ENCODE data around the gene USP3. TPM values are rescaled to one million over a fixed set of nuclear protein-coding genes. Genes with fewer than 3 reads are reported as not detected.

USP3 gene
- total and polyA plus RNA-seq, 9 of the 15 experiments (the other 6 are each of a cell fraction or from before 2014, with no cell fraction given) = 17.3 to 54.3 (median 34.8) TPM

GRCh38 chr15:63502843-63503738 lies 1.3 kb upstream of the USP3 start (continued):
- TF ChIP-seq, protein P1, sequence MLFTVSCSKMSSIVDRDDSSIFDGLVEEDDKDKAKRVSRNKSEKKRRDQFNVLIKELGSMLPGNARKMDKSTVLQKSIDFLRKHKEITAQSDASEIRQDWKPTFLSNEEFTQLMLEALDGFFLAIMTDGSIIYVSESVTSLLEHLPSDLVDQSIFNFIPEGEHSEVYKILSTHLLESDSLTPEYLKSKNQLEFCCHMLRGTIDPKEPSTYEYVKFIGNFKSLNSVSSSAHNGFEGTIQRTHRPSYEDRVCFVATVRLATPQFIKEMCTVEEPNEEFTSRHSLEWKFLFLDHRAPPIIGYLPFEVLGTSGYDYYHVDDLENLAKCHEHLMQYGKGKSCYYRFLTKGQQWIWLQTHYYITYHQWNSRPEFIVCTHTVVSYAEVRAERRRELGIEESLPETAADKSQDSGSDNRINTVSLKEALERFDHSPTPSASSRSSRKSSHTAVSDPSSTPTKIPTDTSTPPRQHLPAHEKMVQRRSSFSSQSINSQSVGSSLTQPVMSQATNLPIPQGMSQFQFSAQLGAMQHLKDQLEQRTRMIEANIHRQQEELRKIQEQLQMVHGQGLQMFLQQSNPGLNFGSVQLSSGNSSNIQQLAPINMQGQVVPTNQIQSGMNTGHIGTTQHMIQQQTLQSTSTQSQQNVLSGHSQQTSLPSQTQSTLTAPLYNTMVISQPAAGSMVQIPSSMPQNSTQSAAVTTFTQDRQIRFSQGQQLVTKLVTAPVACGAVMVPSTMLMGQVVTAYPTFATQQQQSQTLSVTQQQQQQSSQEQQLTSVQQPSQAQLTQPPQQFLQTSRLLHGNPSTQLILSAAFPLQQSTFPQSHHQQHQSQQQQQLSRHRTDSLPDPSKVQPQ (CRISPR knock-in tag; IDR thresholded peaks at IDR 0.05; ENCODE audit: borderline replicate concordance) = no peak
- TF ChIP-seq RBM17 (IDR thresholded peaks at IDR 0.05; ENCODE audit: borderline replicate concordance, low read depth, low read length) = no peak
- TF ChIP-seq ZNF282 (CRISPR knock-in tag; IDR thresholded peaks at IDR 0.05) = no peak
- TF ChIP-seq ATF1 (CRISPR knock-in tag; IDR thresholded peaks at IDR 0.05) = no peak
- no peak for TF ChIP-seq ATF1 (tag; IDR thresholded peaks at IDR 0.05)
- TF ChIP-seq RFX5 (IDR thresholded peaks at IDR 0.05; ENCODE audit: low read depth, low read length) = no peak
- TF ChIP-seq, protein P2, sequence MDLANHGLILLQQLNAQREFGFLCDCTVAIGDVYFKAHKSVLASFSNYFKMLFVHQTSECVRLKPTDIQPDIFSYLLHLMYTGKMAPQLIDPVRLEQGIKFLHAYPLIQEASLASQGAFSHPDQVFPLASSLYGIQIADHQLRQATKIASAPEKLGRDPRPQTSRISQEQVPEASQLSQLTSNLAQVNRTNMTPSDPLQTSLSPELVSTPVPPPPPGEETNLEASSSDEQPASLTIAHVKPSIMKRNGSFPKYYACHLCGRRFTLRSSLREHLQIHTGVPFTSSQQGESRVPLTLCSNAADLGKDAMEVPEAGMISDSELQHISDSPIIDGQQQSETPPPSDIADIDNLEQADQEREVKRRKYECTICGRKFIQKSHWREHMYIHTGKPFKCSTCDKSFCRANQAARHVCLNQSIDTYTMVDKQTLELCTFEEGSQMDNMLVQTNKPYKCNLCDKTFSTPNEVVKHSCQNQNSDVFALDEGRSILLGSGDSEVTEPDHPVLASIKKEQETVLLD (IDR thresholded peaks at IDR 0.05) = no peak
- no peak for TF ChIP-seq KAT2B (IDR thresholded peaks at IDR 0.05; ENCODE audit: low read depth, low read length)
- no peak for TF ChIP-seq ZFP91 (CRISPR knock-in tag; IDR thresholded peaks at IDR 0.05)
- TF ChIP-seq ZNF583 (CRISPR knock-in tag; IDR thresholded peaks at IDR 0.05) = no peak
- TF ChIP-seq PML (IDR thresholded peaks at IDR 0.05; ENCODE audit: low read length) = no peak
- TF ChIP-seq NR2F6 (CRISPR knock-in tag; IDR thresholded peaks at IDR 0.05) = no peak
- TF ChIP-seq NR3C1 (CRISPR knock-in tag; IDR thresholded peaks at IDR 0.05) = no peak
- no peak for TF ChIP-seq TSC22D4 (tag; IDR thresholded peaks at IDR 0.05)
- TF ChIP-seq SOX6 (IDR thresholded peaks at IDR 0.05) = no peak
- peak; percentile 29; the same call in 1 of the 2 replicates for TF ChIP-seq CTBP1 (IDR thresholded peaks at IDR 0.05; ENCODE audit: borderline replicate concordance)
- no peak for TF ChIP-seq GATAD2B (IDR thresholded peaks at IDR 0.05; ENCODE audit: borderline replicate concordance)
- peak; percentile 94 for TF ChIP-seq EGR1 (conservative IDR thresholded peaks at IDR 0.05)
- TF ChIP-seq CGGBP1 (CRISPR knock-in tag; IDR thresholded peaks at IDR 0.05) = no peak
- peak; percentile 19; the same call in 1 of the 2 replicates for TF ChIP-seq NFE2 (IDR thresholded peaks at IDR 0.05; ENCODE audit: low read depth)
- TF ChIP-seq, protein P3, sequence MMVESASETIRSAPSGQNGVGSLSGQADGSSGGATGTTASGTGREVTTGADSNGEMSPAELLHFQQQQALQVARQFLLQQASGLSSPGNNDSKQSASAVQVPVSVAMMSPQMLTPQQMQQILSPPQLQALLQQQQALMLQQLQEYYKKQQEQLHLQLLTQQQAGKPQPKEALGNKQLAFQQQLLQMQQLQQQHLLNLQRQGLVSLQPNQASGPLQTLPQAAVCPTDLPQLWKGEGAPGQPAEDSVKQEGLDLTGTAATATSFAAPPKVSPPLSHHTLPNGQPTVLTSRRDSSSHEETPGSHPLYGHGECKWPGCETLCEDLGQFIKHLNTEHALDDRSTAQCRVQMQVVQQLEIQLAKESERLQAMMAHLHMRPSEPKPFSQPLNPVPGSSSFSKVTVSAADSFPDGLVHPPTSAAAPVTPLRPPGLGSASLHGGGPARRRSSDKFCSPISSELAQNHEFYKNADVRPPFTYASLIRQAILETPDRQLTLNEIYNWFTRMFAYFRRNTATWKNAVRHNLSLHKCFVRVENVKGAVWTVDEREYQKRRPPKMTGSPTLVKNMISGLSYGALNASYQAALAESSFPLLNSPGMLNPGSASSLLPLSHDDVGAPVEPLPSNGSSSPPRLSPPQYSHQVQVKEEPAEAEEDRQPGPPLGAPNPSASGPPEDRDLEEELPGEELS (CRISPR knock-in tag; IDR thresholded peaks at IDR 0.05; ENCODE audit: borderline replicate concordance) = no peak
- TF ChIP-seq ZNF589 (CRISPR knock-in tag; IDR thresholded peaks at IDR 0.05; ENCODE audit: low read depth) = peak; percentile 37; the same call in 1 of the 2 replicates

Data from K562 (cell line).